PC-3 (cell line): ENCODE results near the gene NACC1. TPM values are rescaled to one million over a fixed set of nuclear protein-coding genes. Genes with fewer than 3 reads are reported as not detected.
A peak's percentile ranks its signal among the peaks of the same experiment; 100 is the strongest.

Source experiments
- ATAC-seq: fragments of 200-7000 bp; cut with Tn5 transposase; 2 replicates; pipeline ENCODE4 v1.9.1; 2020; ENCODE audit warnings: mild to moderate bottlenecking, moderate library complexity
- BruUV-seq: library from RNA; stranded (reverse); fragments of 400-500 nt; replicated peaks from 2 replicates; lab custom pipeline; 2021; lab: Mats Ljungman, UMichigan
- CTCF ChIA-PET: fragments of 300-600 bp; sonication (Branson Sonifier 250); formaldehyde crosslinking; loops from one replicate; lab custom pipeline; 2022; ENCODE audit warnings: antibody characterized with exemption; lab: Charles Lee
- POLR2A ChIA-PET: fragments of 300-600 bp; sonication (Branson Sonifier 250); formaldehyde crosslinking; loops from one replicate; lab custom pipeline; 2022; ENCODE audit warnings: antibody characterized with exemption; ENCODE audit not compliant: unreplicated experiment; lab: Charles Lee
- DNase-seq: peaks from one replicate; pipeline ENCODE4 v3.0.0-alpha.2; 2015
- H2AFZ ChIP-seq: fragments of 300-600 bp; sonication (generic); 2 replicates; pipeline ENCODE4 v1.6.0; 2016; ENCODE audit warnings: antibody characterized with exemption, low read length
- H3F3A ChIP-seq: fragments of 300-600 bp; sonication (generic); one replicate; pipeline ENCODE4 v1.6.0; 2017; ENCODE audit warnings: antibody characterized with exemption, low read length, control low read depth, mild to moderate bottlenecking; ENCODE audit not compliant: unreplicated experiment
- H3K27ac ChIP-seq: fragments of 300-600 bp; sonication (generic); 2 replicates; pipeline ENCODE4 v1.5.1; 2016; ENCODE audit warnings: mild to moderate bottlenecking, low read length
- H3K27me3 ChIP-seq: fragments of 300-600 bp; sonication (generic); 2 replicates; pipeline ENCODE4 v1.6.1; 2016; ENCODE audit warnings: low read length, mixed read lengths
- H3K36me3 ChIP-seq: fragments of 300-600 bp; sonication (generic); 2 replicates; pipeline ENCODE4 v1.6.1; 2016; ENCODE audit warnings: low read depth, mixed run types, low read length, mixed read lengths
- H3K4me1 ChIP-seq: fragments of 300-600 bp; sonication (generic); 2 replicates; pipeline ENCODE4 v1.5.1; 2016; ENCODE audit warnings: low read length; ENCODE audit not compliant: insufficient read depth
- H3K4me2 ChIP-seq: fragments of 300-600 bp; sonication (generic); 2 replicates; pipeline ENCODE4 v1.6.0; 2016; ENCODE audit warnings: low read length
- H3K4me3 ChIP-seq: fragments of 300-600 bp; sonication (generic); 2 replicates; pipeline ENCODE4 v1.5.1; 2016; ENCODE audit warnings: mild to moderate bottlenecking, low read length, mixed read lengths
- H3K79me2 ChIP-seq: fragments of 300-600 bp; sonication (generic); 2 replicates; pipeline ENCODE4 v1.6.1; 2017; ENCODE audit warnings: low read length, mixed read lengths
- H3K9ac ChIP-seq: fragments of 300-600 bp; sonication (generic); 2 replicates; pipeline ENCODE4 v1.6.0; 2016; ENCODE audit warnings: mild to moderate bottlenecking, low read length
- H3K9me2 ChIP-seq: fragments of 300-600 bp; sonication (generic); replicated peaks from 2 replicates; pipeline ENCODE4 v1.6.1; 2016; ENCODE audit warnings: mixed run types, low read length, mixed read lengths
- H3K9me3 ChIP-seq: fragments of 300-600 bp; sonication (generic); 2 replicates; pipeline ENCODE4 v1.6.1; 2016; ENCODE audit warnings: low read length, mixed read lengths
- H4K20me1 ChIP-seq: fragments of 300-600 bp; sonication (generic); 2 replicates; pipeline ENCODE4 v1.6.1; 2016; ENCODE audit warnings: low read length, mixed read lengths
- CTCF ChIP-seq: fragments of 300-600 bp; sonication (generic); conservative IDR thresholded peaks from 2 replicates; pipeline ENCODE4 v1.5.1; 2017; ENCODE audit warnings: antibody characterized with exemption, low read depth, mild to moderate bottlenecking, low read length
- EZH2 ChIP-seq: fragments of 300-600 bp; sonication (generic); IDR thresholded peaks from one replicate; pipeline ENCODE4 v1.6.1; 2017; ENCODE audit warnings: antibody characterized with exemption, mild to moderate bottlenecking, low read length; ENCODE audit not compliant: unreplicated experiment
- EZH2phosphoT487 ChIP-seq: fragments of 300-600 bp; sonication (generic); IDR thresholded peaks from 2 replicates; pipeline ENCODE4 v1.6.1; 2018; ENCODE audit warnings: mild to moderate bottlenecking, antibody characterized with exemption, low read length, borderline replicate concordance
- intact Hi-C: fragments of 100-400 bp; cut with micrococcal nuclease; formaldehyde crosslinking; loops from 2 replicates; pipeline ENCODE4 v1.9.0; 2023
- total RNA-seq: library from RNA; depleted of rRNA; stranded (reverse); fragments of >200 nt; gene quantifications from 2 replicates; pipeline ENCODE4 v1.2.3, GENCODE V29; 2014

The NACC1 gene
- total RNA-seq, 1 experiment from 2014 or later = 266 TPM

GRCh38 chr19:13155472-13156359 is 37.7 kb downstream of the NACC1 start:
- POLR2A ChIA-PET = interaction anchor here (0.5 to 1.4 kb wide), 8 partner anchors 9 to 885 kb away, joined by 3 to 16 read pairs (median 5); no protein-coding TSS in a partner anchor
- Histone ChIP-seq H3K36me3 (peaks cover 14% of the 10 kb centered on the region), H3K9me3 (no peaks in the 10 kb centered on the region), H3K4me1 (peaks cover 22% of the 10 kb centered on the region), H3F3A (peaks cover 13% of the 10 kb centered on the region), H3K27ac (peak overlapping the region; percentile 91), H3K27me3 (no peaks in the 10 kb centered on the region), H2AFZ (0 out of 2 replicates have a peak overlapping the region, but pooled peaks have one; percentile 27), H3K79me2 (peaks cover 42% of the 10 kb centered on the region), H3K4me3 (peak overlapping the region; percentile 93), H3K4me2 (peak overlapping the region; percentile 93), H3K9ac (peak overlapping the region; percentile 97), H3K9me2 (no peaks in the 10 kb centered on the region), H4K20me1 (peaks cover 17% of the 10 kb centered on the region)
- ATAC-seq (peak; percentile 14), DNase-seq (peak; percentile 81)
- TF ChIP-seq EZH2 = no peak
- no peak for TF ChIP-seq EZH2phosphoT487
- no peak for TF ChIP-seq CTCF
- CTCF ChIA-PET = interaction anchor here (0.6 to 0.8 kb wide), 4 partner anchors 9 to 139 kb away, joined by 3 to 10 read pairs (median 3); no protein-coding TSS in a partner anchor
- BruUV-seq = no TSS peak
- intact Hi-C loops = loop anchor here (1.0 kb wide), 1 partner anchor 8 kb away; no protein-coding TSS in a partner anchor

- Histone ChIP-seq H4K20me1 (no peaks in the 10 kb centered on the region; the same call in 1 of the 2 replicates), H2AFZ (no peak overlapping the region), H3K36me3 (no peaks in the 10 kb centered on the region), H3K79me2 (peaks cover 22% of the 10 kb centered on the region), H3K4me1 (peaks cover 55% of the 10 kb centered on the region), H3K4me3 (no peak overlapping the region), H3F3A (peaks cover 16% of the 10 kb centered on the region), H3K9me2 (no peaks in the 10 kb centered on the region), H3K4me2 (no peak overlapping the region), H3K9me3 (no peaks in the 10 kb centered on the region), H3K27me3 (no peaks in the 10 kb centered on the region), H3K9ac (no peak overlapping the region), H3K27ac (no peak overlapping the region)
- TF ChIP-seq EZH2 (no peak), CTCF (no peak), EZH2phosphoT487 (no peak)
- CTCF ChIA-PET = no interaction called here
- no peak for ATAC-seq
- POLR2A ChIA-PET = no interaction called here
- BruUV-seq = no TSS peak
- DNase-seq = no peak
- intact Hi-C loops = loop anchor here (10.0 kb wide), 1 partner anchor 675 kb away; no protein-coding TSS in a partner anchor
Observed at GRCh38 chr19:13159713-13160112, 41.6 kb downstream of the NACC1 start.
